Activated T-helper 1 cell treated with anti-CD3 and anti-CD28 coated beads, Interleukin-2, amount 50 U/mL, for 16 hours (primary cell): ENCODE results near the gene CNTLN.
"Not testable (repeated sequence)": the region's sequence is repeated elsewhere in the genome, so short reads cannot be mapped to it uniquely, and the experiment has no call there.

Source experiments
- DNase-seq, 2 donors: peaks; one replicate each; pipeline ENCODE4 v3.0.0-alpha.2; 2020; ENCODE audit warnings: low read depth in 1 of 2, low spot score in 1 of 2

The CNTLN gene

DNA sequence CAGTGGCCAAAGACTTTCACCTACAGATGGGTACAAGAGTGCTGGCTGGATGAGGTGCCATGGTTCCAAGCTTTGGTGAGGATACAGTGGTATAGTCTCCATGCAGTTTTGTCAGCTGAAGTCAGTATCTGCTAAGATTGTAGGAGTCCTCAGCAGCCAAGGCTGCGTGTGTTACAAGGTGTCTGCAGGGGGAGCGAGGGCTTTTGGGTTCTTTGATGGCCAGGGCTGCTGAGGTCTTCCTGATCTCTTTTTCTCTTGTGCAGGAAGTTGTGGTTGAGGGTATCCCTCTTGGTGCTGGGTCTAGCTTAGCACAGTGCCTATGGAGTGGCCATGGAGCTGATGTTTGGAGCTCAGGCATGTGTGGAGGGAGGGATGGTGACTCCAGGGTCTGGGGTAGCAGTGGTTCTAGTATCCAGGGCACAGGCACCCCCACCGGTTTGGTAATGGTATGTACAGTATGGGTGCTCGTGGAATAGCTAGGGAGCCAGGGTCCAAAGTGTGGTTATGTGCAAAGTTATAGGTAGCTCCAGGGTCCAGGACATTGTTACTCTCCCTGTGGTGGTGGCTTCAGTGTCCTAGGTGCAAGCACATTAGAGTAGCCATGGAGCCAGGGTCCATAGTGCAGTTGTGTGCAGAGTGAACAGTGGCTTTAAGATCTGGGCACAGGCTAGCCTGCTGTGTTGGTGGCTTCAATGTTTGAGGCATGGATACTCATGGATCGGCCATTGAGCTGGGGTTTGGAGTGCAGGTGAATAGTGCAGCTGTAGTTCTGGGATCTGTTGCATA is 36.7 kb downstream of the CNTLN start:
- DNase-seq = no peak

DNA sequence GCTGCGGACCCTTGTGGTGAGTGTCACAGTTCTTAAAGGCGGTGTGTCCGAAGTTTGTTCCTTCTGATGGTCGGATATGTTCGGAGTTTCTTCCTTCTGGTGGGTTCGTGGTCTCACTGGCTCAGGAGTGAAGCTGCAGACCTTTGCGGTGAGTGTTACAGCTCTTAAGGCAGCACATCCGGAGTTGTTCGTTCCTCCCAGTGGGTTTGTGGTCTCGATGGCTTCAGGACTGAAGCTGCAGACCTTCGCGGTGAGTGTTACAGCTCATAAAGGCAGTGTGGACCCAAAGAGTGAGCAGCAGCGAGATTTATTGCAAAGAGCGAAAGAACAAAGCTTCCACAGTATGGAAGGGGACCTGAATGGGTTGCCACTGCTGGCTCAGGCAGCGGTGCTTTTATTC is 42.7 kb downstream of the CNTLN start:
- DNase-seq = not testable (repeated sequence)

DNA sequence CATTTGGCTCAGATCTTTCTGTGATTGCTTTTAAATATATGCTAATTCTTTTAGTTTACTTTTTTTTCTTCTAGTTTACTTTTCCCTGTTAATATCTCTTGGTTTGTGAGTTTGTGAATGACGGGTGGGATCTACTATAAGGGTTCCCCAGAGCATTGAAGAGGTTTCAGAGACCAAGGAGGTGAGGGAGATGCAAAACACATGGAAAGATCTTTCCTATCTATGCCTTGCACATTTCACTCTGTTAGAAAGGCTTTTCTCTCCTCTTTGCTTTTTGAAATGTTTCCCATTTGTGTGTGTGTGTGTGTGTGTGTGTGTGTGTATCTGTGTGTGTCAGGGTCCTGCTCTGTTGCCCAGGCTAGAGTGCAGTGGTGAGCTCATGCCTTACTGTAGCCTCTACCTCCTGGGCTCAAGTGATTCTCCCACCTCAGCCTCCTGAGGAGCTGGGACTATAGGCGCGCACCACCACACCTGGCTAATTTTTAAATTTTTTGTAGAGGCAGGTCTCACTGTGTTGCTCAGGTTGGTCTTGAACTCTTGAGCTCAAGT is 50.7 kb downstream of the CNTLN start:
- no peak for DNase-seq

DNA sequence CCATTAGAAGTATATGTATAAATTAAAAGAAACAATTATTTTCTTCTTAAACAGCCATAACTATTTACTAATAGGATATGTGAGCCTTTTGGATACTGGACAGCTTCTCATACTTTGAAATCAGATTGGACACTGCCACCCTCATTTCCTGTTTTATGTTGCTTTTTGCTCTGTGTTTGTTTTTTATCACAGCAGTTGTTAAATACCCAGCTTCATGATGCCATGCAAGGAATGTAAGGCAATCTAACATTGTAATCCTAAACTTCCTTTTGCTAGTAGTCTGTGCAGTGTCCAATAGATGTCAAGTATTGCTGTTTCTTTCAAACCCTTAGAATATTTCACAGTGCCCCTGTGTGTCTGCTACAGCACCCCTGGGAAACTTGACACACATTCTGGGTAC is 56.2 kb downstream of the CNTLN start:
- no peak for DNase-seq

DNA sequence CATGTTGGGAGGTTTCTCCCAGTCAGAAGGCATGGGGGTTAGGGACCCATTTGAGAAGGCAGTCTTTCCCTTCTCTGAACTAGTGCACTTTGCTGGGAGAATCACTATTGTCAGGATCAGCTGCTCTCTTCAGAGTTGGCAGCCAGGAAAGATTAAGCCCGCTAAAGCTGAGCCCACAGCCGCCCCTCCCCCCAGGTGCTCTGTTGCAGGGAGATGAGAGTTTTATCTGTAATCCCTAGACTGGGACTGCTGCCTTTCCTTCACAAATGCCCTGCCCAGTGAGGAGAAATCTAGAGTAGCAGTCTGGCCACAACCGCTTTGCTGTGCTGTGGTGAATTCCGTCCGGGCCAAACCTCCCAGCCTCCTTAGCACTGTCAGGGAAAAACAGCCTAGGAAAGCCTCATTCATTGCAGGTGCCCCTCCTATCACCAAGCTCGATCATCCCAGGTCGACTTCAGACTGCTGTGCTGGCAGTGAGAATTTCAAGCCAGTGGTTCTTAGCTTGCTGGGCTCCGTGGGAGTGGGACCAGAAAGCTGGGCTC is 69.8 kb downstream of the CNTLN start:
- no peak for DNase-seq

DNA sequence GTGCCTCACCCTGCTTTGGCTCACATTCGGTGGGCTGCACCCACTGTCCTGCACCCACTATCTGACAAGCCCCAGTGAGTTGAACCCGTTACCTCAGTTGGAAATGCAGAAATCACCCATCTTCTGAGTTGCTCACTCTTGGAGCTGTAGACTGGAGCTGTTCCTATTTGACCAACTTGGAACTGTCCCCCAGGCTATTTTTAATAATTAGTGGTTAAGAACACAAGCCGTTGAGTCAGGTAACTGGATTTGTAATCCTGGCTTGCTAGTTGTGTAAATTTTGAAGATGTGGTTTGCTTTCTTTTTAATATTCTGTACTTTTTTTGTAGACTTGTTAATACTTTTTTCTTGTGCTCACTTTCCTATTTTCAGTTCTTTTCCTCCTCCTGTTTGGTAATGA is 81.2 kb downstream of the CNTLN start:
- no peak for DNase-seq

DNA sequence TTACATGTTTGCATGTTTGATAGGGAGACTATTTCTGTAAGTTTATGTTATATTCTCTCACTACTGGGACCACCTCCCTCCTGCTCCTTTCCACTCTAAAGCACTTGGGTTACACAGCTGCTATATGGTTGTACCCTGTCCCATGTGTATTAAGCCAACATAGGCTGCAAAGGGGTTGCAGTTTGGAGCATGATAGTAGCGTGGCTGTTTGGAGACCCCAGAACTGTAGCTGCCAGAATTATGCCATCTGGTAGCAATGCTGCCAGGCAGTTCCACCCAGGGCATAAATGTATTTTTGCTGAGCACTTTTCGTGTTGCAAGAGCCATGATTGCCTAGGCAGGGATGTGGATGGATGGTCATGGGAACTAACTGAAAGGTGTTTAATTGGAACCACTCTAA is 81.8 kb downstream of the CNTLN start:
- DNase-seq = no peak

DNA sequence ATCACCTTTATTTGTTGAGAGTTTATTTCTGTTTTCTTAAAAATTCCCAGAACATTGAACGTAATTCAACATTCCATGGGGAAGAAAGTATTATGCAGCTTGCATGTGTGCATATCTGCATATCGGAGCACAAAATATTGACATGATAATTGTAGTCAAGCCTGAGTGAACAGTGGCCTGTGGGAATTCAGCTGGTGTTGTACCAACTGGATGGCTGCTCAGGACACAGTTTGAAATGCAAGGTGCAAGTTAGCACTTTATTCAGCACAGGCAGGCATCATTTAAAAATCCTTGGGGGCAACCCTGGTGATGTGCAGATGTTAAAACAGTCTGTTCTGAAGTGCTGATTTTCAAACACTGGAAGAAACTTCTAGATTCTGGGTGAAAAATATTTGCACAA is 82.4 kb downstream of the CNTLN start:
- DNase-seq = no peak

DNA sequence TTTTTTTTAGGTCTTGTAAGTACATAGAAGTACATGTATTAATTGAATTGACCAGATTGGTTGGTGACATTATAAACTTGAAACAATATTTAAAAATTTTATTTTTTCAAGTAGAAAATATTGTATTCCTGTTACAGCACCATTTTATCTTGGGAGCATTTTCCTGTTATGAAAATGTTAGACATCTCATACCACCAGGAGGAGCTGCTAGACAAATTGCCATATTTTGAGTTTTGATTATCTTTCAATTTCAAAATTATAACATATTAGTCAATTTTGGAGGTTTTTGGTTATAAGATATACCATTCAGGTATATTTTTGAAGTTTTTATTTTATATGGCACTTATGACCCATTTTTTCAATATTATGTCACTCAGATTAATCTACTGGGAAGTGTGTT is 84.4 kb downstream of the CNTLN start:
- no peak for DNase-seq

DNA sequence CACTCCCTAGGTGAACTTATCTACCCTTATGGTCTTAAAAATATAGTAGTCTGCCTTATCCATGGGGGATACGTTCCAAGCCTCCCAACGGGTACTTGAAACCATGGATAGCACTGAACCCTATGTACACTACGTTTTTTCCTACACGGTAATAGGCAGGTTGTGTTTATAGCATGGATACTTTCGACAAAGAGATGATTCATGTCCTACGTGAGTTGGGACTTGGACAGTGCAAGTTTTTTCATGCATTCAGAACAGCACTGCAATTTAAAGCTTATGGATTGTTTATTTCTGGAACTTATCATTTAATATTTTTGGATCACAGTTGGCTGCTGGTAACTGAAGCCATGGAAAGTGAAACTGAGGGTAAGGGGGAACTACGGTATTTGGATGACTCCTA is 88.1 kb downstream of the CNTLN start:
- no peak for DNase-seq

DNA sequence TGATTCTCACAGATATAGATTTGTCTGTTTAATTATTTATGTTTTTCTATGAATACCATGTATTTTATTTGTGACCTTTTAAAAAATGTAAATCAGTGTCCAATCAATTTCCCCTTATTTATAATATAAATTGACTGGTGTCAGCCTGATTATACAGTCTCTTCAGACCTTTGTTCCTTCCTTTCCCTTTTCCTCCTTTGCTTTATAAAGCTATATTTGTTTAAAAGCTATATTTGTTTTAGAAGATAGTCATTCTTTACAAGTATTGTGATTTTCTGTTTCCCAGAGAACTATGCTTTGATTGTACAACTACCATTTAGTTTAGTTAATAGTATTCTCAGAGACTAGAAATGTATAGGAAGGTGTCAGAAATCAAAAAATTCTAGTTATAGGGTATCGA is 90.6 kb downstream of the CNTLN start:
- DNase-seq = no peak

DNA sequence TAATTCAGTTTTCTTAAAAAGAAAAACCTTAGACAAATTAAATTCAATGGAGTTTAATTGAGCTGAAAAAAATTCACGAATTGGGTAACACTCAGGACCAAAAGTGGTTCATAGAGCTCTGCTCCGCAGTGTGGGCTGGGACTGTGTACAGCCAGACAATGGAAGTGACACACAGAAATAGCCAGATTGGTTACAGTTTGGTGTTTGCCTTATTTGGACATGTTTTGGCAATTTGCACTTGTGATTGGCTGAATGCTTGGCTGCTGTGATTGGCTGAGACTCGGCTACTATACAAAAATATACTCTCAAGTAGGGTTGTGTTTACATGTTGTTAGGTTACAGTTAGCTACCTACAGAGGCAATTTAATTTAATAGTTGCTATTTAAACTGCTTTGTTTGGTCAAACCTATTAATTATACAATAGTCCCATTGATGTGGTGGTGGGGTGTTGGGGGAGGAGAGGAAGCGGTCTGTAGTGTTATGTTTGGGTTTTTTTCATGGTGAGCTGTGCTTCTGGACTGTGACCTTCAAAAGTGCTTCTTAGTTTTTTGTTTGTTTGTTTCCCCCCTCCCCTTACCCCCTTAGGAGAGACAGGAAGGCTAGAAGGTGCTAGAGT is 95.2 kb downstream of the CNTLN start:
- no peak for DNase-seq

DNA sequence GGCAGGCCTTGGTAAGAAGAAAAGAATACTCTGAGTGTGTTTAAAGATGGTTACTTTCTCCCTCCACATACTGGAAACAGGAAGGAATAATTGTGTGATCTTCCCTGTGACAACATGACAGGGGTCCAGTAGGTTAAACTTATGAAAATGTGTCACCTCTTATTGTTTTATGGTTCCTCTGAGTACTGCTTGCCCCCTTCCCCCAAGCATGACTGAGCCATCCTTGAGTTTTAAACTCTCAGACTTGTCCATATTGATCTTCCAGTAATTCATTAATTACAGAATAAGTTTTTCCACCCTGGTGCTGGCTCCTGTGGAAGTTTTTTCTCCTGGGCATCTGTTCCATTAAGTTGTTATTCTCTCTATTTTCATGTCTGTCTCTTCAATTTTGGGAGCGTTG is 95.8 kb downstream of the CNTLN start:
- no peak for DNase-seq

DNA sequence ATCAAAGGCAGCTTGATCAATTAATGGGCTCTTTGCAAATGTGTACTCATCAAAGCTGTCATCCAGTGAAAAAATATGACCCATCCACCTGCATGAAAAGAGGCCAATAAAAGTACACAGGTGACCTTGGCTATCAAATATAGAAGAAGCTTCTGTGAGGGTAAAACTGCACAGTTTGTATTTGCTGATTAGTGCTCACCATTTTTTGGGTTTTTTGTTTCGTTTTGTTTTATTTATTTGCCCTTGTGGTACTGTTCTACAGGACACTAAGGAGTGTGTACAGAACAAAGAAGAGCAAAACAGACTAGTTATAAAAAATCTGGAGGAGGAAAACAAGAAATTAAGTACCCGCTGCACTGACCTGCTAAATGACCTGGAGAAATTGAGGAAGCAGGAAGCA is 101.3 kb downstream of the CNTLN start:
- no peak for DNase-seq

DNA sequence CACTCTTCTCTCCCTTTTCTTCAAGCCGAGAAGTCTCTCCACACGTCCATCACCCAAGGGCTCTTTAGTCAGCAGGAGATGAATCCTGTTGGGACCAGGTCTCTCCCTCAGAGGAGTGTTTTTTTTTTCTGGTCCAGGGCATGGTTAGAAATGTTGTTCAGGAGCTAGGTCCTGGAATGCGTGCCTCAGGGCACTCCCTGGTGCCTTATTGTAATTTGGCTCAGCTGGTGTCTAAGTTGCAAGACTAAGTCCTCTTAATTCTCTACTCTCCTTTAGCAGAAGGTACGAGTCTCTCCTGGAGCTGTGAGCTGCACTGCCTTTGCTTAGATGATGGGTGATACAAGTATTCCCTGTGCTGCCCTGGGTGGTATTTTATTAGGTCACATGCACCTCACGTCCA is 111.9 kb downstream of the CNTLN start:
- no peak for DNase-seq

DNA sequence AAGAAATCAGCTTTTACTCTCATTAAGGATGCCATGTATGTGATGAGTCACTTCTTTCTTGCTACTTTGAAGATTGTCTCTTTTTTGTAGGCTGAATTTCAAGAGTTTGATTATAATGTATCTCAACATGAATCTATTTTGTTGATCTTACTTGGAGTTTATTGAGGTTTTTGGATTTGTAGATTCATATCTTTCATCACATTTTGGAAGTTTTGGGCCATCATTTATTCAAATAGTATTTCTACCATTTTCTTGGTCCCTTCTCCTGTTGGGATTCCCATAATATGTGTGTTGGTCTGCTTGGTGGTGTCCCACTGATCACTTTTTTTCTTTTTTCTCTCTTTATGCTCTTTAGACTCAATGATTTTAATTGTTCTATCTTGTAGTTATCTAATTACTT is 116.3 kb downstream of the CNTLN start:
- no peak for DNase-seq

DNA sequence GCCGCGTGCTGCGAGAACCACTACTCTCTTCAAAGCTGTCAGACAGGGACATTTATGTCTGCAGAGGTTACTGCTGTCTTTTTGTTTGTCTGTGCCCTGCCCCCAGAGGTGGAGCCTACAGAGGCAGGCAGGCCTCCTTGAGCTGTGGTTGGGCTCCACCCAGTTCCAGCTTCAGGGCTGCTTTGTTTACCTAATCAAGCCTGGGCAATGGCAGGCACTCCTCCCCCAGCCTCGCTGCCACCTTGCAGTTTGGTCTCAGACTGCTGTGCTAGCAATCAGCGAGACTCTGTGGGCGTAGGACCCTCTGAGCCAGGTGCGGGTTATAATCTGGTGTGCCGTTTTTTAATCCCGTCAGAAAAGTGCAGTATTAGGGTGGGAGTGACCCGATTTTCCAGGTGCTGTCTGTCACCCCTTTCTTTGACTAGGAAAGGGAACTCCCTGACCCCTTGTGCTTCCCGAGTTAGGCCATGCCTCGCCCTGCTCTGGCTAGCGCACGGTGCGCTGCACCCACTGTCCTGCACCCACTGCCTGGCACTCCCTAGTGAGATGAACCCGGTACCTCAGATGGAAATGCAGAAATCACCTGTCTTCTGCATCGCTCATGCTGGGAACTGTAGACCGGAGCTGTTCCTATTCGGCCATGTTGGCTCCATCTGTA is 133.8 kb downstream of the CNTLN start:
- DNase-seq = not testable (repeated sequence)

DNA sequence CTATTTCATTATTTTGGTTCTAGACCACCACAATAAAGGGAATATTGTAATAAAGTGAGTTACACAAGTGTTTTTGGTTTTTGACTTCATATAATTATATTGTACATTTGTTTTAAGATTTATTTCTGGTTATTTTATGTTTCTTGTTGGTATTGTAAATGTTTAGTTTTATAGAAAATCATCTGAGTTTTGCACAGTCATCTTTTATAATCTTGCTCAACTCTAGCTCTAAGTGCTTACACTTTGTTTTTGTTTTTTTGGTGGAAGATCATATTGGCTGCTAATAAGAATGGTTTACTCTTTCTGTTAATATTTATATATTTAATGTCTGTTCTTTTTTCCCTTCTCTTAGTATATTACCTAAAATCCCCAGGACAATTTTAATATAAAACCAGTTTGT is 135.0 kb downstream of the CNTLN start:
- no peak for DNase-seq

DNA sequence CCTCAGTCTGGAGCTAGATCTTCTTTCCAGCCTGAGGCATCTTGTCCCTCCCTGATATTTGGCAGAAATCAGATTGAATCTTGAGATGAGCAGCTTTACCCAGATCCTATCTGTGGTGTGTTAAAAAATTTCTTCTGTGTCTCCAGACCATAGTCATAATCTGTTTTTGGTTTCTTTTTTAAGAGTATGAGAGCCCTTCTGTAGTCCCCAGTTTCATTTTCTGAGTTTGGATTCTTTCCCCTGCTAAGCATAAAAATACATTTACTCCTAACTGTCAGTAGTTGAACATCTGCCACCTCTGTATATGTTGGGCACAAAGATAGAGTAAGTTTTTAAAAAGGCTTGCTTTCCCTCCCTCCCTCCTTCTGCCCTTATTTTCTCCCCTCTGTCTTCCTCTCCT is 137.7 kb downstream of the CNTLN start:
- DNase-seq = no peak

DNA sequence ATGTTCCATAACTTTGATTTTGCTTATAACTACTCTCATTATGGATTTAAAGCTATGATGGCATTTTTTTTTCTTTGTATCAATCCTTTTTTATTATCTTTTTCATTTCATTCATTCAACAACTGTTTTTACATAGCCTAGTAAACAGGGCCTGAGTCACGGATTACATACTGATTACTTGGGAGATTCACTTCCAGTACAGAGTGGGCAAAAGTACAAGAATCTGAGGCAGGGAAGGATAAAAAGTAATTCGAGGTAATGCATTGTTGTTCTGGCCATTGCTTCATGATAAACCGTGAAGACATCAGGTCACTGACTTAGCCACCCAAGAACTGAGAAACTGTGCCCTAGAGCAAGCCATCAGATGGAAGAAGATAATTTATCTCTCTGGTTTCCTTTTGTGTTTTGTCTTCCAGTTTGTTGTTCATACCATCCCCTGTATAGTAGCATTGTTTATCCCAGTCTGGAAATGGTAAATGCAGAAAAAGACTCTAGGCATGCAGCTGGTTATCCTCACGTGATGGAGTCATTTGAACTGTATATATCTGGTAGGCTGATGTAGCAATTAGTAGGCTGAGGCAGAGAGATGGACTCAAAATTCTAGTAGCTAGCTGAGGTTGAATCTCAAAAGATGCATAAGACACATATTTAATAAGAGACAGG is 145.6 kb downstream of the CNTLN start:
- DNase-seq = no peak

DNA sequence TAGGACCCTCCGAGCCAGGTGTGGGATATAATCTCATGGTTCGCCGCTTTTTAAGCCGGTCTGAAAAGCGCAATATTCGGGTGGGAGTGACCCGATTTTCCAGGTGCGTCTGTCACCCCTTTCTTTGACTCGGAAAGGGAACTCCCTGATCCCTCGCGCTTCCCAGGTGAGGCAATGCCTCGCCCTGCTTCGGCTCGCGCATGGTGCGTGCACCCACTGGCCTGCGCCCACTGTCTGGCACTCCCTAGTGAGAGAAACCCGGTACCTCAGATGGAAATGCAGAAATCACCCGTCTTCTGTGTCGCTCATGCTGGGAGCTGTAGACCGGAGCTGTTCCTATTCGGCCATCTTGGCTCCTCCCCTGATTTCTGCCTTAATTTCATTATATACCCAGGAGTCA is 155.8 kb downstream of the CNTLN start:
- not testable (repeated sequence) for DNase-seq
